HG03060 (cell line): Measurements from ENCODE around the gene IGF1R.

Source experiments
- ATAC-seq: cut with Tn5 transposase; IDR thresholded peaks from one replicate; pipeline ENCODE4 v1.9.1; 2021; ENCODE audit warnings: low read depth, moderate number of reproducible peaks; ENCODE audit not compliant: unreplicated experiment

IGF1R gene

DNA sequence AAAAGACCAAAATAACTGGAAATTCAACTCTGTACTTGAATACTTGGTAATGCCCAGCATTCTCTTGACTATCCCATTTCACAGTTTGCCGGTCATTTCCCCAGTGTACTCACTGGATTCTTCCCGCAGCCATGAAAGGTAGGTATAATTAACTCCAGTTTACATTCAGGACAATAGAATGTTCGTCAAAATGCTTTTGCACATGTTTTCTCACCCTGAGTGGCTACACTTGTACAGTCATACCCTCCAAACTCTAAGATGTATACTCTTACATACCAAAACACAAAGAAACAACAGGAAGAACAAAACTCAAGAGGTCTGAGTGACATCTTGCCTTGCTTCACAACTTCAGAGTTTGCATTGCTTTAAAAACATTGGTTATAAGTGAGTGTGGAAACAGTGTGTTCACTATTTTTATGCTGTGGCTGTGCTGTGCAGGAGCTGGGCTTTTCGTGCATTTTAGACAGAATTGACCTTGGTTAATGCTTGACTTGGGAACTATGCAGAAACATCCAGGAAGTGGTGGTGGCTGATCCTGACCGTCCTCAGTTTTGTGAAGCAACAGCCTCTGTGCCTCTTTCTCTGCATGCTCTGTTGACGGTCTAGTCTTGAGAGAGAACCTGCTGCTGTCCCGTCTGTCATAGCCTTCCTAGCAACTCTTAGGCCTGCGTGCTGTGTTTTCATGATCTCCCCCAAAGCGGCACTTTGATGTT, 90.5 kb downstream of the IGF1R start:
- ATAC-seq = no peak

DNA sequence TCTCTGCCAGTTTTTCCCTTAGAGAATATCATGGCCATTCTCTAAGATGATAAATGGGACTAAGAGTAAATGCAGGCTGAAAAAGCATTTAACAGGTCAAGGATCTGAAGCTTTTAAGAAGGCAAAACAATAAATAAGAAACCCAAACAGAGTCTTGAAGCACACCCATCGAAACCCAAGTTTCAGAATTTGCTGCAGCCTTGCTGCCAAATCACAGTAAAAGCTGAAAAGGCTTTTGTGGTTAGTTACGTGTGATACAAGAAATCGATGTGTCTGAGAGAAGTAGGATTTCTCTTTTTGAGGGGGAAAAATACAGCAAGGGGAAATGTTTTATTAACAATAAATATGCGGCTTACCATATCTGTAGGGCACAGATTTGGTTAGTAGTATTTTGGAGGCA, 92.0 kb downstream of the IGF1R start:
- no peak for ATAC-seq

DNA sequence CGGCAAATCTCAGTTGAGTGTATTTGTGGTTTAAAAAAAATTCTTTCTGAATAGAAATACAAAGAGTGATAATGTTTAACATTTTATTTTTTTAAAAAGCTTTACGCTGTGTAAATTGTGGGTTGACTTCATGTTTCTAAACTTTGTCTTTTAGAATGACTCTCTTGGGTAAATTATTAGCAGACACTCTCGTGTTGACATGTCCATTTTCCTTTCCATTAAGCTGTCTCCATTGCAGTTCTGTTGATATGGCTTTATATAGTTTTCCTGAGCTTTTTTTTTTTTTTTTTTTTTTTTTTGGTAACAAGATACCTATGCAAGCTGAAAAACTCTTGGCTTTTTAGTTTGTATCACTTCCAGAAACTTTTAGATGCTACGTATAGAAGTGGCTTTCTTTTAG, 92.6 kb downstream of the IGF1R start:
- no peak for ATAC-seq

DNA sequence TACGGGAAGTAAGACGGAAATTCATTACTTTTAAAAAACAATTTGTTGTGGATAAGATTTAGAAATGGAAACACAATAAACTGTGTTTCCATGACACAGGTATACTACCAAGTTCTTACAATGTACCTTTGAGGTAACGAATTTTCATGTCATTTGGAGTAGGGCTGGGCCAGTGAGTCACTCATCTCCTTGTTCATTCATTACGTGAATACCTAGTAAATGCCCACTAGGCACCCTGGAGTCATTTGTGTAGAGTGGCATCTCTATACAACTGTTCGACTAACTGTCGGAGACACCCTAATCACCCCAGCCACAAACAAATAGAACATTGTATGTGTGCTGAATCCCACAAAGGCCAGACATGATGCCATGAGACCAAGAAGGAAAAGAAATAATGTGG, 94.8 kb downstream of the IGF1R start:
- no peak for ATAC-seq

DNA sequence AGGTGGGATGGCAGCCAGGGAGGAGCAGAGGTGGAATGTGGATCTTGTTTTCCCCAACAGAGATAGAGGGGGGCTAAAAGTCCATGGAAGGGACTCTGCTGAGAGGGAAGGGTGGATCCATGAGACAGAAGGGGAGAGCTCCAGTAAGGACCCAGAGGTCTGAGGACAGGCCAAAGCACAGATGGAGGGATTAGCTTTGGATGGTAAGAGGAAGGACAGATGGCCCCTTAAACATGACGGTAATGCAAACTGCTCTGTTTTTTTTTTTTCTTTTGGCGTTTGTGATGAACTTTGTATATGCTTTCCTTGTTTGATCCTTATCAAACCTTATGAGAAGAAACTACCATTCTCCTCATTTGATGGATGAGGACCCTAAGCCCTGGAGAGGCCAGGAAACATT, 96.2 kb downstream of the IGF1R start:
- ATAC-seq = no peak

DNA sequence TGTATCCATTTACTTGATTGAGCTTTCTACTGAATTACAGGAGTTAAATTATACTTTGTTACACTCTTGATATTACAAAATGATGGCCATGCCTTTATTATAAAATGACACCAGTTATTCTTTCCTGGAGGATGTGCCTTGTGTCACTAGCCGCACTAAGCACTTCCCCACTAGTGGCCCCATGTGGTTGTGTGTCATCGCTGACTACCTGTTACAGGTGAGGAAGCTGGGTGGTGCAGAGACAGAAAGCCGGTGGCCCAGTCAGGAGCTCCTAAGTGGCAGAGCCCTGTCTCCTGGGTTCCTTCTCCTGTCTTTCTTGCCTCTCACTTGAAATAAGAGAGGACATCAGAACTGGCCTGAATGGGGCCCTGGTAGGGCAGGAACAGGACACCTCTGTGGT, 96.8 kb downstream of the IGF1R start:
- ATAC-seq = no peak

DNA sequence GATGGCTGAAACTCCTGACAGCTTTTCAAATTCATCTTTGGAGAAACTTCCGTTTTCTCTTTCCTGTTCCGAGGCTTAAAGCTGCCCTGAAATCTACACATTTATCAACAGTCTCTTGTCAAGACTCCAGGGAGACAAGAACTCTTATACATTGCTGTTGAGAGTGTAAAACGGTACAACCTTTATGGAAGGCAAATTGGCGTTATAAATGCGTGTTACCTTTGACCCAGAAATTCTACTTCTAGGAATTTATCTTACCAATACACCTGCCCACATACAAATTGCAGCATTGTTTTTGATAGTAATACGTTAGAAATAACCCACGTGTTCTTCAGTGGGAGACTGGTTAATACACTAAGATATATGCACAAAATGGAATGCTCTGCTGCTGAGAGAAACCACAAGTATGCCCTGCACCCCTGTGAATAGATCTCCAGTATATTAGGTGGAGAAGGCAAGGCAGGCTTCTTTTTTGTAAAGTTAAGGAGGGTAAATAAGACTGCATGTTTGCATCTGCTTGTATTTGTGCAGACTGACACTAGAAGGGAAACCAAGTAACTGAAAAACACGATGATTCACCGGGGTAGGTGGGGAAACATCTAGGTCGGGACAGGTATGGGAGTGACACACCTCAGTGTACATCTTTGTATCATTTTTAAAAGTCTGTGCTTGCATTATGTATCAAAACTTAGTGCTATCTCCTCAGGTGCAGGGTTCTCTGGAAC, 97.5 kb downstream of the IGF1R start:
- no peak for ATAC-seq

DNA sequence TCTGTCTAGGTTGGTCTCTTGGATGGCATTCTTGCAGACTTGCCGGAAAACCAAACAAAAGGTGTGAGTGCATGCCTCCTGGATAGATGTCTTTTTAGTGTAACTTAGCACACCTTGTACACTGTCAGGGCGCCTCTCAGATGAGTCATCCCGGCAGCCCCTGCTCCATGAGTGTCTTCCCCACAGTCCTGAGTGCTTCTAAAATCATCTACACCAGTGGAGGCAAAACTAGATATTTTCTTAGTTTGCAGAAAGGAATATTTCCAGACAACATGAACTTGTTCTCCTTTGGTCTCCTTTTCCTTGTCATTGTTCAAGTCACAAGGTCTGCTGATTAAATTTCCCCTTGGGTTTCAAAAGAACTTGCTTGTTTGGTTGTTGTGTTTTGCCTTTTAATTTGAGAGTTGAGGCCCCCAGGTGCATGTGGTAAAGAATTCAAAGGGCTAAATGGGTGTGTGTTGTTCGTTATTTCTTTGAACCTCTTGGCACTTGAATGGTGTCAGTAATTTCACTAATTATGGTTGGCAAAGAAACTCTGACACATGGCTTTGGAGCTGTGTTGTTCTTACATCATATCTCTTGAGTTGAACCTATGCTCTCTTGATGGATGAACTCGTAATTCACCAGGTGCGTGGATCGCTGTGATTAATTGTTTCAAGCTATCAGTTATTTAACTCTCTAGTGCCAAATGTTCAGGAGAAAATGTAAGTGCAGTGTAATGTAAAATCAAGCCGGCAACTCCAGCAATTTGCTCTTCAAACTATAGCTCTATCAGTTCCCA, 98.2 kb downstream of the IGF1R start:
- no peak for ATAC-seq

DNA sequence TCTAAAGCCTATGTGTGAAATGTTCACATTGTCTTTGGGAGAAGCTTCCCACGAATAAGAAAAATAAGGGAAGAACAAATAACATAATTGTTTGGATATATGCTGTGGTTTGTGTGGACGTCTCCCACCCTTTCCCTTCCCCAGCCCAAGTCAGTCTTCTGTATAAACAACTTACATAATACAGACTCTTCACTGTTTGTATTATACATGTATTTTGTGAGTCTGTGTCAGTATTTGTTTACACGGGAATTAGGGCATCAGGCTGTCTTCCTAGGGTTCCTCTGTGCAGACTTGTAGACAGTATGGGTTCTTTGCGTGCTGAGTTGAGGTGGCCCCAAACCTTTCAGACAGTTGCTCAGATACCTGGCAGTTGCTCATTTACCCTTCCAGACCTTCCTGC, 103.4 kb downstream of the IGF1R start:
- ATAC-seq = no peak

DNA sequence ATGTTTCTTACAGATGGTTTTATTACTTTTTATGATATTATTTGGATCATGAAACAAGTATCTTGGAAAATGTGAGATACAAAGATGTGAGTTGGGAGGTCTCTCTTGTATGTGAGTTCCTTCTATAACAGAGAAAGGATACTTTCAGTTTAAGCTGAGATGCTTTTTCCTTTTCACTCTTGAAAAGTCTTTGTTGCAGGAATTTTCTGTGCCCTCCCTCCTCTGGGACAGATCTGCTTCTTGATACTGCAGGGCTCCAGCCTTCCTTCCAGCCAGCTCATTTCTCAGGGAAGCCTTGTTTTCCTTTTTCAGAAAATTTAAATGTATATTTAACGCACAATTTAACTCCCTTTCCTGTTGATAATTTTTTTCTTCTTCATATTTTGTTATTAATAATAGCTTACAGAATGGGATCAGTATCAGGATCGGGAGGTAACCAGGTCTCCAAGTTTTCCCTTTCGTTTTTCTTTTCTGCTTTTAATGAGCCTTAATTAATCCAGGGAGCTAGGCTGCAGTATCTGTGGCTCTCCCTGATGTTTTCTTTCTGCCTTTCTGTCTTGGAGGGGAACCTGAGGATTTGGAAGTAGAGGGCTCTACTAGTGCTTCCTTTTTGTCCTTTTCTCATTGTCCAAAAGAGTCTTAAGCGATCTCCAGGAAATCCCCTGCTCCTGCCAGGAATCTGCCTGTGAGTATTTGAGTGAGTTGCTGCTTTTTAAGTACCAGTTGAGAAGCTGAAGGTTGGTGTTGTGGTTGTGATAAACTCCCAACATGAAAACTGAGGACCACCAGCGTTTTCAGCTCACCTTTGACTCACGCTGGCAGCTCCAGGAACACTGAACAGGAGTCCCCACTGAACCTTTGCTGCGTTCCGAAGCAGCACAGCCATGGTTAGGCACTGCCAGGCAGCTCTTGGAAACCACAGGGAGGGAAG, 105.7 kb downstream of the IGF1R start:
- no peak for ATAC-seq

DNA sequence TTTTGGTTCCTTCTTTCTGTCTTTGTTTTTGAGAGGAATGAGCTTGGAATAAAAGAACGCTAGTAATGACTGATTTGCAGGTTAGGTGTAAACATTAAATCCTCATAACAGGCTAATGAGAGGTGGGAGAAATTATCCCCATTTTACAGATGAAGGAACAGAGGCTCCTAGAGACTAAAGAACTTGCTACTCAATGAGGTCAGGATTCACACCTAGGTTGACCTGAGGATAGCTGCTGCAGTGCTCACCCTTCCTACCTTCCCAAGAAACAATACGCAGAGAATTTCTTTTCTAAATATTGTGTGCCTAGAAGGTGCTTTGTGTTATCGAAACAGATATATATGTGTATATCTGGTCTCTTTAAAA, 106.3 kb downstream of the IGF1R start:
- no peak for ATAC-seq

DNA sequence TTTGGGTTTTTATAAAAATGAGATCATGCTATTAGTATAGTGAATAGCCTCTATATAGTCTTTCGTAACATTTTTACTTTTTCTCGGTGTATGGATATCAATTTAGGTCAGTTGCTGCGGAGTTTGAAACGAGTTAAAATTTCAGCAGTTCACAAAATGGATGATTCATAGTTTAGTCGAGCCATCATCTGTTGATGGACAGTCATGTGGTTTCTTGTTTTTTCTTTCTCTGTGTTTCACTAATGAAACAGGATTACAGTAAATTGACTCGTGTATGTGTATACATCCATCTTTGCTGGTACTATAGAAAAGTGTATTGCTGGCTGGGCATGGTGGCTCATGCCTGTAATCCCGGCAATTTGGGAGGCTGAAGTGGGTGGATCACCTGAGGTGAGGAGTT, 106.8 kb downstream of the IGF1R start:
- ATAC-seq = no peak

DNA sequence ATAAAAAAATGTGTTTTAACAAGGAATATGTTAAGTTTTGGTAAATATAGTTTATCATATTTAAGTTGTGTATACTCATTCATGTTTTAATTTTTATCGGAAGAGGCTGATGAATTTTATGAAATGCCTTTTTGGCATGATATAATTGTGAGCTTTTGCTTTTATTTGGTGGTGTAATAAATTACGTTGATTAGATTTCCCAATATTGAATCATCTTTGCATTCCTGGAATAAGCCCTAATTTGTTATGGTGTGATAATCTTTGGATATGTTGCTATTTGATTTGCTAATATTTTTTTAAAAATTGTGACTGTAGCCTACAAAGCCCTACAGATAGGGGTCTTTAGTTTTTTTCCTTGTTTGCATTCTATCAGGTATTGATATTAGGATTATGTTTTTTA, 107.4 kb downstream of the IGF1R start:
- ATAC-seq = no peak

DNA sequence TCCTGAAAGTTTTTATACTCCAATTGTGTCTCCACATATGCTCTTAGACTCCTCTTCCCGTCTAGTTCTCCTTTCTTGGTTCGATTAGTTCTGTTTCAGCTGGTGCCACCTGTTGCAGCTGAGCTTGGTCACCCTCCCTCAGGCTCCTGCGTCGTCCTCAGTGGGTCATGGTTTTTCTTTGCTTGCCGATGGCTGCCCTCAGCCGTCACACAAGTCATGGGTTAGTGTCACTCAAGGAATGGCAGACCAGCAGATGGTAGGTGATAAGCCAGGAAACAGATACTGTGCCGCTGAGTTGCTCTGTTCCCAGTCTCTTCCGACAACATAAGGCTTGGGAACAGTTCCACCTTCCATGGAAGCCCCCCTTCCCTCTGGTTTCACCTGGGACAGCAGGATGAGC, 109.9 kb downstream of the IGF1R start:
- no peak for ATAC-seq

DNA sequence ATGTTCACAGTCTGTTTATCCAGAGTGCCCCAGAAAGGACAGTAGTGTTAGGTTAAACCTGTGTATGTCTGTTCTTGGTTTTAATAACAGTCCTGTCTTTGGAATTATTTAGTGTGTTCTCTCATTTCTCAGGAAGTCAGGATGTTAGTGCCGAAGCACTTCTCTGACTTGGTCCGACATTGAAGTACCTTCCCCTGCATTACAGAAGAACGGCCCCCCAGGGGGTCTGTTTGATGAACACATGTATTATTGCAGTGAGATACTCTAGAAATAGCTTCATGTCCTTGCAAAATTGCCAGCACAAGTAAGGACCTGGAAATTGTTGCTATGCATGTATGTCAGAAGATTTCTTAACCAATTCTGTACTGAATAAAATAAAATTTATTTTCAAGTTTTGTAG, 110.9 kb downstream of the IGF1R start:
- ATAC-seq = no peak

DNA sequence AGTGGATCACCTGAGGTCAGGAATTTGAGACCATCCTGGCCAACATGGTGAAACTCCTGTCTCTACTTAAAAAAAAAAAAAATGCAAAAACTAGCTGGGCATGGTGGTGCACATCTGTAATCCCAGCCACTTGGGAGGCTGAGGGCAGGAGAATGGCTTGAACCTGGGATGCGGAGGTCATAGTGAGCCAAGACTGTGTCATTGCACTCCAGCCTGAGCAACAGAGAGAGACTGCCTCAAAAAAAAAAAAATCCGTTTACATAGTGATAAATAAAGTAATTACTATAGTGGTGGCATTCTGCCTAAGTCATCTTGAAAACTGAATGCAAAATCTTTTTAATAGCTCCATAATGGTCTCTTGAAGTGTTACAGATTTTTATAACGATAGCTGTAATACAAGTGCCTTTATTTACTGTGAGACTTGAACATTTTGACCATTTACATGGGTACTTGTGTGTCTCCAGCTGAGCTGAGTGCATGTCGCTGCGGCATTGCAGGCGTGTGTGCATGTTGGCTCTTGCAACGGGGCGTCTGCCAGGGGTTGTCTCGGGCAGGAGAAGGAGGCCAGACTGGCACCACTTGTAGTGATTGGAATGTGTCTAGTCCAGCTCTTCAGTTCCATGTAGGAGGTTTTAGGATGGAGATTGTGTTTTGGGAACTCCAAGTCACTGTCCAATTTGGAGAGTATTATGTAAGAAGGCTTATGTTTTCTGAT, 111.9 kb downstream of the IGF1R start:
- no peak for ATAC-seq

DNA sequence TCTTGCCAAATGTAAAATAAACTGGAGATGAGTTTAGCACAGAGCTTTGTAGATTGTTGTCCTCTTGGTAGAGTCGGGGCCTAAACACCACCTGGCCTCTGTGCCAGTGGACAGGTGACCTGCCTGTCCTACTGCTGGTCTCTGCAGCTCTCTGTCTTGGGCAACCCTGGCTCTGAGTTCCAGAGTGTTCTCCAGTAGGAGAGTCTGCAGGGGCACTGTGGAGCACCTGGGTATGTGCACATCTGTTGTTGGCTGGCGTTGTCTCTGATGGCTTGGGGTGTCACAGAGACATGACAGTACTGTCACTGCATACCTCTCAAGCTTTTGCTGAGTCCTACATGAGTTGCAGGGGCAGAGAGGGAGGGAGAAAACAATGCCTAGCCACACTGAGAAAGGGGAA, 112.6 kb downstream of the IGF1R start:
- no peak for ATAC-seq

DNA sequence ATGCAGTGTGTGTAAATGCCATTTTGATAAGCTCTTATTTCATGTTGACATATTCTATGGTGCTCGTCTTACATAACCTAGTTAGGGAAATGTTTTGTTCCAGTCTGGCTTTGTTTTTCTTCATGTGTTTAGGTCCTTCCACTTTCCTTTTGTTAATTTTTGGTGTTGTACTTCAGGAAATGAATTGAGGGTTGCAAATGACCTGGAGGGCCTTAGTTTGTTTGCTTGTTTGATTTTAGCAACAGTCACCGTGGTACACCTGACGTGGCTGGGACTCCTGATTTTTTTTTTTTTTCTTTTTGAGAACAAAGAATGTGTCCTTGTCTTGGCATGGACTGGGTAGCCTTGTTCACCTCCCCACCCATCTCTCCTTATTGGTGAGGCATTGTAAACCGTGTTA, 114.8 kb downstream of the IGF1R start:
- no peak for ATAC-seq

DNA sequence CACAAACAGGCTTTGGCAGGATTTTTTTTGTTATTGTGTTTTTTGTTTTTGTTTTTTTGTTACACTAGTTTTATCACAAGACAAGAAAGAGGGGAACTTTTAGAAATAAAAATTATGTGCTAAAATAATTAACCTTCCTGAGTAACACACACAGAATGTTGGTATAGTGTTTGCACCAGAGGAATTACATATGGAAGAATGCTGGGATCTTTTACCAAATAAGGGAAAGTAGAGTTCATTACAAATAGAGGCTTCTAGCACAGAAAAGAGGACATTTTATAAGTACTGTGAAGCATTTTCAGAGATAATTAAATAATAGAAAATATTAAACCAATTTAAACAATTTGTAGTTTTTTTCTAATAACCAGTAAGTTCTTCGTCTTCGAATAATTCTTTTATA, 116.0 kb downstream of the IGF1R start:
- no peak for ATAC-seq

DNA sequence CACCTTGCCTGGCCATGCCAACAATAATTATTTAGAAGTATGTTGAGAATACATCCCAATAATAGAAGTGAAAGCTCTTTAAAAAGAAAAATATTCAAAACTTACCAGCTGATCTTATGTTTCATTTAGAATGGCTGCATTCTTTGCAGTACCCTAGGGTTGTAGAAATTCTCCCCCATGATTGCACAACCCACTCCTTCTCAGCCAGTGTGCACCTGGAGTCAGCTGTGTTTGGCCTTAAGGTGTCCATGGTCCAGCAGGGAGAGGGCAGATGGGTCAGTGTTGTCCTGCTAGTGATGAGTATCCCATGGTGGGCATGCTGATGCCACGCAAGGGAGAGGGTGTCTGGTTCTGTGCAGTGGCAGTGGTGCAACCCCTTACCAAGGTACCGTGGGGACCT, 117.3 kb downstream of the IGF1R start:
- no peak for ATAC-seq
